ENCODE data around the gene CCL19. TPM values are rescaled to one million over a fixed set of nuclear protein-coding genes. Genes with fewer than 3 reads are reported as not detected.
A peak's percentile ranks its signal among the peaks of the same experiment; 100 is the strongest.

Gene CCL19
- polyA plus RNA-seq, 1 of the 3 experiments (the other 2 are of a cell fraction), result not detected

- TF ChIP-seq CHD2 (IDR thresholded peaks at IDR 0.05; ENCODE audit: low read length, partially characterized antibody) (peak; percentile 30), SMC3 (IDR thresholded peaks at IDR 0.05; ENCODE audit: low read depth, low read length) (no peak), JUND (IDR thresholded peaks at IDR 0.05) (no peak), POLR2AphosphoS5 (IDR thresholded peaks at IDR 0.05; ENCODE audit: low read depth, low read length) (peak; percentile 86), IRF3 (IDR thresholded peaks at IDR 0.05; ENCODE audit: low read depth, low read length) (no peak), FOXJ3 (CRISPR knock-in tag; IDR thresholded peaks at IDR 0.05) (no peak), EP300 (IDR thresholded peaks at IDR 0.05; ENCODE audit: borderline replicate concordance in 1 of 2, low read depth in 1 of 2, low read length in 1 of 2) (no peak; a peak in 1 of 4 replicates), USF1 (IDR thresholded peaks at IDR 0.05; ENCODE audit: borderline replicate concordance, low read depth) (0 out of 2 replicates have a peak, but pooled peaks have one; percentile 11), MXI1 (IDR thresholded peaks at IDR 0.05; ENCODE audit: low read depth, low read length) (0 out of 2 replicates have a peak, but pooled peaks have one; percentile 9), CTCF (IDR thresholded peaks at IDR 0.05) (no peak), FOXM1 (IDR thresholded peaks at IDR 0.05; ENCODE audit: low read depth) (no peak), TAF1 (IDR thresholded peaks at IDR 0.05; ENCODE audit: borderline replicate concordance, low read depth, low read length) (peak; percentile 32; the same call in 1 of the 2 replicates), GABPA (IDR thresholded peaks at IDR 0.05; ENCODE audit: low read depth) (peak; percentile 81), ELF1 (IDR thresholded peaks at IDR 0.05) (0 out of 2 replicates have a peak, but pooled peaks have one; percentile 18), TCF12 (IDR thresholded peaks at IDR 0.05) (no peak), NRF1 (IDR thresholded peaks at IDR 0.05; ENCODE audit: low read depth, low read length) (peak; percentile 54; the same call in 1 of the 2 replicates)
- TF ChIP-seq, protein P1, sequence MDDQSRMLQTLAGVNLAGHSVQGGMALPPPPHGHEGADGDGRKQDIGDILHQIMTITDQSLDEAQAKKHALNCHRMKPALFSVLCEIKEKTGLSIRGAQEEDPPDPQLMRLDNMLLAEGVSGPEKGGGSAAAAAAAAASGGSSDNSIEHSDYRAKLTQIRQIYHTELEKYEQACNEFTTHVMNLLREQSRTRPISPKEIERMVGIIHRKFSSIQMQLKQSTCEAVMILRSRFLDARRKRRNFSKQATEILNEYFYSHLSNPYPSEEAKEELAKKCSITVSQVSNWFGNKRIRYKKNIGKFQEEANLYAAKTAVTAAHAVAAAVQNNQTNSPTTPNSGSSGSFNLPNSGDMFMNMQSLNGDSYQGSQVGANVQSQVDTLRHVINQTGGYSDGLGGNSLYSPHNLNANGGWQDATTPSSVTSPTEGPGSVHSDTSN (IDR thresholded peaks at IDR 0.05), result no peak
- TF ChIP-seq, protein P2, sequence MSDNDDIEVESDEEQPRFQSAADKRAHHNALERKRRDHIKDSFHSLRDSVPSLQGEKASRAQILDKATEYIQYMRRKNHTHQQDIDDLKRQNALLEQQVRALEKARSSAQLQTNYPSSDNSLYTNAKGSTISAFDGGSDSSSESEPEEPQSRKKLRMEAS (IDR thresholded peaks at IDR 0.05; ENCODE audit: low read depth), result peak; percentile 36; the same call in 1 of the 2 replicates
- TF ChIP-seq, protein P3, sequence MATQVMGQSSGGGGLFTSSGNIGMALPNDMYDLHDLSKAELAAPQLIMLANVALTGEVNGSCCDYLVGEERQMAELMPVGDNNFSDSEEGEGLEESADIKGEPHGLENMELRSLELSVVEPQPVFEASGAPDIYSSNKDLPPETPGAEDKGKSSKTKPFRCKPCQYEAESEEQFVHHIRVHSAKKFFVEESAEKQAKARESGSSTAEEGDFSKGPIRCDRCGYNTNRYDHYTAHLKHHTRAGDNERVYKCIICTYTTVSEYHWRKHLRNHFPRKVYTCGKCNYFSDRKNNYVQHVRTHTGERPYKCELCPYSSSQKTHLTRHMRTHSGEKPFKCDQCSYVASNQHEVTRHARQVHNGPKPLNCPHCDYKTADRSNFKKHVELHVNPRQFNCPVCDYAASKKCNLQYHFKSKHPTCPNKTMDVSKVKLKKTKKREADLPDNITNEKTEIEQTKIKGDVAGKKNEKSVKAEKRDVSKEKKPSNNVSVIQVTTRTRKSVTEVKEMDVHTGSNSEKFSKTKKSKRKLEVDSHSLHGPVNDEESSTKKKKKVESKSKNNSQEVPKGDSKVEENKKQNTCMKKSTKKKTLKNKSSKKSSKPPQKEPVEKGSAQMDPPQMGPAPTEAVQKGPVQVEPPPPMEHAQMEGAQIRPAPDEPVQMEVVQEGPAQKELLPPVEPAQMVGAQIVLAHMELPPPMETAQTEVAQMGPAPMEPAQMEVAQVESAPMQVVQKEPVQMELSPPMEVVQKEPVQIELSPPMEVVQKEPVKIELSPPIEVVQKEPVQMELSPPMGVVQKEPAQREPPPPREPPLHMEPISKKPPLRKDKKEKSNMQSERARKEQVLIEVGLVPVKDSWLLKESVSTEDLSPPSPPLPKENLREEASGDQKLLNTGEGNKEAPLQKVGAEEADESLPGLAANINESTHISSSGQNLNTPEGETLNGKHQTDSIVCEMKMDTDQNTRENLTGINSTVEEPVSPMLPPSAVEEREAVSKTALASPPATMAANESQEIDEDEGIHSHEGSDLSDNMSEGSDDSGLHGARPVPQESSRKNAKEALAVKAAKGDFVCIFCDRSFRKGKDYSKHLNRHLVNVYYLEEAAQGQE (IDR thresholded peaks at IDR 0.05; ENCODE audit: low read depth, low read length), result no peak
- TF ChIP-seq, protein P4, sequence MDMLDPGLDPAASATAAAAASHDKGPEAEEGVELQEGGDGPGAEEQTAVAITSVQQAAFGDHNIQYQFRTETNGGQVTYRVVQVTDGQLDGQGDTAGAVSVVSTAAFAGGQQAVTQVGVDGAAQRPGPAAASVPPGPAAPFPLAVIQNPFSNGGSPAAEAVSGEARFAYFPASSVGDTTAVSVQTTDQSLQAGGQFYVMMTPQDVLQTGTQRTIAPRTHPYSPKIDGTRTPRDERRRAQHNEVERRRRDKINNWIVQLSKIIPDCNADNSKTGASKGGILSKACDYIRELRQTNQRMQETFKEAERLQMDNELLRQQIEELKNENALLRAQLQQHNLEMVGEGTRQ (IDR thresholded peaks at IDR 0.05; ENCODE audit: borderline replicate concordance, low read depth, low read length), result no peak
- ChIA-PET CTCF (interaction anchor here (0.6 to 8.1 kb wide), 14 partner anchors 10 to 117 kb away, joined by 3 to 56 read pairs (median 4); partner anchors contain the start of genes CCL19, GALT, IL11RA and SIGMAR1), POLR2A (interaction anchor here (0.7 to 1.6 kb wide), 5 partner anchors 11 to 28 kb away, joined by 3 to 10 read pairs (median 5); partner anchors contain the start of genes GALT and SIGMAR1)
- no peaks in the 10 kb centered on the region for H3K27me3 ChIP-seq (ENCODE audit: insufficient read depth)
- H3K9ac ChIP-seq, result peak overlapping the region; percentile 99
- peaks cover 13% of the 10 kb centered on the region for H3F3A ChIP-seq (replicated peaks; ENCODE audit: insufficient read depth)
- peaks cover 0 to 2% of the 10 kb centered on the region in 2 experiments for H3K36me3 ChIP-seq (replicated peaks in 1 of 2; ENCODE audit: control insufficient read depth in 1 of 2, insufficient read depth in 2 of 2, low read length in 1 of 2)
- peak overlapping the region; percentile 94 for H2AFZ ChIP-seq (ENCODE audit: low read depth)
- no peaks in the 10 kb centered on the region for H3K9me2 ChIP-seq
- peak; percentile 96 for DNase-seq
- under 1% methylated on average over 26 of the region's 55 CpGs for WGBS (ENCODE audit: low lambda C conversion rate)
- H3K4me1 ChIP-seq (ENCODE audit: control insufficient read depth in 1 of 2, insufficient read depth in 2 of 2, low read depth in 1 of 2, low read length in 1 of 2), result peaks cover 8 to 12% of the 10 kb centered on the region in 2 experiments; a peak in 3 of 4 replicates
- peak overlapping the region; percentile 98 for H3K4me2 ChIP-seq
- peak overlapping the region; percentile 89 to 100 for H3K4me3 ChIP-seq (ENCODE audit: low read depth in 2 of 2, low read length in 1 of 2)
- H3K9me3 ChIP-seq, result no peaks in the 10 kb centered on the region
- H3K79me2 ChIP-seq (ENCODE audit: insufficient read depth), result peaks cover 20% of the 10 kb centered on the region; the same call in 1 of the 2 replicates
- H3K27ac ChIP-seq (ENCODE audit: low read depth in 2 of 2, low read length in 1 of 2), result peak overlapping the region; percentile 95 to 99
- no peaks in the 10 kb centered on the region for H4K20me1 ChIP-seq (ENCODE audit: insufficient read depth)
Observed at GRCh38 chr9:34665381-34666250, 25.5 kb downstream of the CCL19 start.

All from SK-N-SH (cell line).